Measurements from ENCODE around the gene OR1M1.

DNA sequence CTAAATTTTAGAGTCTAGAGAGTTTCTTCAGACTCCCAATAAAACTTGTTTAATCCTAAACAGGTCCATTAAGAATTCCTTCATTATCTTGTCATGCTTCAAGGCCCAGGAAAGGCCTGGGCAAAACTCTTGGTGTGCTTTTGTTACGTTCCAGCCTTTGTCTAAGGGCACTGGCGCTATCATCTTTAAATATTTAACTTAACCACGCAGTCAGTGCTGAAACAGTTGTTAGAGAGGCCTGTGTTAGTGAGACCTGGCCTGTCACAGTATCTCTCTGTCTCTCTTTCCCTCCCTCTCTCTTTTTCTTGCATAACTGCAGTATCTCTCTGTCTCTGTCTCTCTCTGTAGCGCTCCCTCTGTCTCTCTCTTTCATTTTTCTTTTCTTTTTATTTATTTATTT lies 8.2 kb upstream of the OR1M1 start:
- TF ChIP-seq, protein P1, sequence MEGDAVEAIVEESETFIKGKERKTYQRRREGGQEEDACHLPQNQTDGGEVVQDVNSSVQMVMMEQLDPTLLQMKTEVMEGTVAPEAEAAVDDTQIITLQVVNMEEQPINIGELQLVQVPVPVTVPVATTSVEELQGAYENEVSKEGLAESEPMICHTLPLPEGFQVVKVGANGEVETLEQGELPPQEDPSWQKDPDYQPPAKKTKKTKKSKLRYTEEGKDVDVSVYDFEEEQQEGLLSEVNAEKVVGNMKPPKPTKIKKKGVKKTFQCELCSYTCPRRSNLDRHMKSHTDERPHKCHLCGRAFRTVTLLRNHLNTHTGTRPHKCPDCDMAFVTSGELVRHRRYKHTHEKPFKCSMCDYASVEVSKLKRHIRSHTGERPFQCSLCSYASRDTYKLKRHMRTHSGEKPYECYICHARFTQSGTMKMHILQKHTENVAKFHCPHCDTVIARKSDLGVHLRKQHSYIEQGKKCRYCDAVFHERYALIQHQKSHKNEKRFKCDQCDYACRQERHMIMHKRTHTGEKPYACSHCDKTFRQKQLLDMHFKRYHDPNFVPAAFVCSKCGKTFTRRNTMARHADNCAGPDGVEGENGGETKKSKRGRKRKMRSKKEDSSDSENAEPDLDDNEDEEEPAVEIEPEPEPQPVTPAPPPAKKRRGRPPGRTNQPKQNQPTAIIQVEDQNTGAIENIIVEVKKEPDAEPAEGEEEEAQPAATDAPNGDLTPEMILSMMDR (IDR thresholded peaks at IDR 0.05): no peak
- no peak for TF ChIP-seq POLR2A (IDR thresholded peaks at IDR 0.05)
